Ovary (tissue), 9 donors: ENCODE results near the gene ADPGK. TPM values are rescaled to one million over a fixed set of nuclear protein-coding genes. Genes with fewer than 3 reads are reported as not detected.

ENCODE experiments used
- DNase-seq, 5 donors: peaks; one replicate each; pipeline ENCODE4 v3.0.0-alpha.2; 2019 to 2020
- H3K27ac ChIP-seq, 2 donors: fragments of 200-600 bp; one replicate each; pipeline versions ENCODE4 v1.5.1 to v1.8.0; 2019 to 2022
- H3K27me3 ChIP-seq: fragments of 200-600 bp; one replicate; pipeline ENCODE4 v1.8.0; 2022
- H3K36me3 ChIP-seq: fragments of 200-600 bp; sonication (generic); one replicate; pipeline ENCODE4 v1.5.1; 2019
- H3K4me1 ChIP-seq: one replicate; pipeline ENCODE4 v1.8.1; 2013; ENCODE audit warnings: mild to moderate bottlenecking, moderate library complexity; ENCODE audit not compliant: insufficient read depth
- H3K4me3 ChIP-seq: fragments of 200-600 bp; sonication (generic); one replicate; pipeline ENCODE4 v1.5.1; 2017
- H3K9me3 ChIP-seq, 2 donors: fragments of 200-600 bp in 1 of 2; sonication (generic) in 1 of 2; one replicate each; pipeline versions ENCODE4 v1.5.1 to v1.8.1; 2013 to 2019; ENCODE audit warnings: mild to moderate bottlenecking in 1 of 2, moderate library complexity in 1 of 2
- EP300 ChIP-seq: sonication (generic); formaldehyde crosslinking; IDR thresholded peaks from one replicate; pipeline ENCODE4 v1.6.1; 2017; ENCODE audit warnings: antibody characterized with exemption
- POLR2A ChIP-seq: fragments of 450-650 bp; IDR thresholded peaks from one replicate; pipeline ENCODE4 v1.6.1; 2017; ENCODE audit warnings: antibody characterized with exemption, mild to moderate bottlenecking, moderate library complexity
- WGBS, 3 donors: extraction: QIAGEN DNeasy Blood & Tissue Kit in 1 of 3; methylation state at CpG; one replicate each; pipeline versions ENCODE4 v1.1.5 to v1.1.7; 2013 to 2017; 5-methylcytosine and 5-hydroxymethylcytosine counted together
- intact Hi-C, 4 donors: fragments of 100-400 bp; cut with DNase I; formaldehyde crosslinking; loops; one replicate each; pipeline versions ENCODE4 v1.11.0 to v1.15.1; 2022 to 2023
- polyA plus RNA-seq, 2 donors: library from polyadenylated mRNA; stranded (reverse); fragments of 200-250 nt in 1 of 2; fragments of 350-450 nt in 1 of 2; fragmentation: Illumina TruSeq in 1 of 2; extraction: RNeasy Lipid Tissue Mini Kit (QIAGEN cat#74804) in 1 of 2; gene quantifications; one replicate each; pipeline ENCODE4 v1.2.3, GENCODE V29; 2013 to 2014
- total RNA-seq, 7 donors: library from RNA; depleted of rRNA in 2 of 7; stranded (reverse); fragments of >200 nt in 2 of 7; fragmentation: NEBNext Ultra II Directional in 3 of 7; extraction: Animal tissue kit (Norgen Biotek cat#: 25700) in 3 of 7; gene quantifications; one replicate each; pipeline versions ENCODE4 v1.1.0 to v1.2.4, GENCODE V29; 2016 to 2023
- TF ChIP-seq, protein P1 (sequence below), 3 donors: fragments of 450-650 bp in 2 of 3; fragments of 200-600 bp in 1 of 3; IDR thresholded peaks; one replicate each; pipeline versions ENCODE4 v1.5.1 to v1.8.0; 2016 to 2022; ENCODE audit warnings: antibody characterized with exemption in 3 of 3, mild to moderate bottlenecking in 1 of 3
- donor health status: DM: no; HTN: no; CAD: no; lungs with moderate emphysema.
- donor health status: DM: no; HTN: no; CAD: no.
- donor health status: Bipolar disorder and iron deficiency.
- donor health status: DM: yes; HTN: yes; CAD: no.
- donor health status: DM: no; HTN: no; CAD: no.
- donor health status: DM: yes; HTN: yes; CAD: no.

ADPGK gene
- total and polyA plus RNA-seq, 9 donors, result 20.3 to 46.1 (median 28.1) TPM

DNA sequence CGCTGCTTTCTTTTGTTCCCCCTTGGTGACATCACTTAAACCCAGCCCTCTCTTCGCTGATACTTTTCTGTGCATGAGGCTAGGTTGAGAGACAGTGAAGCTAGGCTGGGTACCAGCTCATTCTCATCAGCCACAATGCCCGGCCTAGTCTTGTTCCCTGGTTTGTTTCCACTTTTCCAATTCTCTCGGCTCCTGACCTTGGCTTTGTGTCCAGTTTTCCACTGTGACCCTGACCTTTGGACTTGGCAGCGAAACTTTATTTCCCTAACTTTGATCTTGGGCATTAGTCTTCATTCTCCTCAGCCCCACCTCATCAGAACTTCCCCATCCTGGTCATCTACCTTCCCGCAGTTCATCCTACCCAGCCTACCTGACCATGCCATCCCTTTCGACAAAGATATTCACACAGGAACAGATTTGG lies 908 bp upstream of the ADPGK start:
- peak overlapping the region; percentile 82 for H3K4me3 ChIP-seq
- no peaks in the 10 kb centered on the region for H3K27me3 ChIP-seq
- H3K4me1 ChIP-seq, result peaks cover 10% of the 10 kb centered on the region
- no peaks in the 10 kb centered on the region for H3K9me3 ChIP-seq
- DNase-seq, result peak in 4 of 5 donors; percentile 47 to 60 (median 58)
- WGBS, 3 donors, result 24 to 34% (median 29%) methylated on average over 7 of the region's 7 CpGs
- intact Hi-C loops, result loop anchor here in 3 of 4 donors (5.0 to 10.0 kb wide), 5 partner anchors 60 to 850 kb away; partner anchors contain the start of genes ARIH1 (in 1 of the 3) and NPTN (in 1 of the 3)
- H3K36me3 ChIP-seq, result no peaks in the 10 kb centered on the region
- TF ChIP-seq EP300 (no peak), POLR2A (no peak)
- TF ChIP-seq, protein P1, sequence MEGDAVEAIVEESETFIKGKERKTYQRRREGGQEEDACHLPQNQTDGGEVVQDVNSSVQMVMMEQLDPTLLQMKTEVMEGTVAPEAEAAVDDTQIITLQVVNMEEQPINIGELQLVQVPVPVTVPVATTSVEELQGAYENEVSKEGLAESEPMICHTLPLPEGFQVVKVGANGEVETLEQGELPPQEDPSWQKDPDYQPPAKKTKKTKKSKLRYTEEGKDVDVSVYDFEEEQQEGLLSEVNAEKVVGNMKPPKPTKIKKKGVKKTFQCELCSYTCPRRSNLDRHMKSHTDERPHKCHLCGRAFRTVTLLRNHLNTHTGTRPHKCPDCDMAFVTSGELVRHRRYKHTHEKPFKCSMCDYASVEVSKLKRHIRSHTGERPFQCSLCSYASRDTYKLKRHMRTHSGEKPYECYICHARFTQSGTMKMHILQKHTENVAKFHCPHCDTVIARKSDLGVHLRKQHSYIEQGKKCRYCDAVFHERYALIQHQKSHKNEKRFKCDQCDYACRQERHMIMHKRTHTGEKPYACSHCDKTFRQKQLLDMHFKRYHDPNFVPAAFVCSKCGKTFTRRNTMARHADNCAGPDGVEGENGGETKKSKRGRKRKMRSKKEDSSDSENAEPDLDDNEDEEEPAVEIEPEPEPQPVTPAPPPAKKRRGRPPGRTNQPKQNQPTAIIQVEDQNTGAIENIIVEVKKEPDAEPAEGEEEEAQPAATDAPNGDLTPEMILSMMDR (IDR thresholded peaks at IDR 0.05), result no peak
- peak overlapping the region; percentile 79 to 94 for H3K27ac ChIP-seq

DNA sequence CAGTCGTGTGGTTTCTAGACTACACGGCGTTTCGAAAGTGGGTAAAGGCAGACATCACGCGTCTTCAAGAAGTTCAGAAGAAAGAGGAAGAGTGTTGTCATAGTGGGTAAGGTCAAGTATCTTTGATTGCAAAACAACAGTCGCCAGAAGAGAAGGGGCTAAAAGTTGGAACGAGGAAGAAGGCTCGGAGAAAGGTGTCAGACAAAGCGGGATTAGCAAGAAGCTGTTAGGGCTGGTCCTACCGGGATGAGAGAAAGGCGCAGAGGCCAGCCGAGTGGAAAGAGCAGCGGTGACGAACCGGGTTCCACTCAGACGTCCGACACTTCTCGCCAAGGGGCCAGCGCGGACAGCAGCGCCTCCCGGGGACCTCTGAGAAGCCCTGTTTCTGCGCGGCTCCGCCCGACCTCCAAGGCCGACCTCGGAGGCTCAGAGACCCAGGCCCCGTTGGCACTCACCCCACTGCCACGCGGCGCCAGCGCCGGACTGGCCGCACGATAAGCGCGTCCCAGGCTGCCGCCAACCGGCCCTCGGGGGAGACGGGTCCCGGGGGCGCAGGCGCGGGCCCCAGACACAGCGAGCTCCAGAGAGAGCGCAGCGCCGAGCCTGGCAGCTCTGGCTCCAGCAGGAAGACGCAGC lies 436 bp downstream of the ADPGK start:
- no peaks in the 10 kb centered on the region for H3K36me3 ChIP-seq
- no peaks in the 10 kb centered on the region for H3K9me3 ChIP-seq
- H3K4me1 ChIP-seq, result peaks cover 10% of the 10 kb centered on the region
- no peaks in the 10 kb centered on the region for H3K27me3 ChIP-seq
- peak in 2 of 5 donors; percentile 52 to 72 for DNase-seq
- intact Hi-C loops, result loop anchor here in 3 of 4 donors (5.0 to 10.0 kb wide), 5 partner anchors 58 to 852 kb away; partner anchors contain the start of genes ARIH1 (in 1 of the 3) and NPTN (in 1 of the 3)
- H3K4me3 ChIP-seq, result peak overlapping the region; percentile 82
- peak overlapping the region in 1 of 2 donors; percentile 94 for H3K27ac ChIP-seq
- no peak for TF ChIP-seq POLR2A
- TF ChIP-seq, protein P1 (IDR thresholded peaks at IDR 0.05), result no peak
- TF ChIP-seq EP300, result no peak
- 0 to 1% (median 0%) methylated on average over 45 to 52 of the region's 52 CpGs for WGBS, 3 donors

DNA sequence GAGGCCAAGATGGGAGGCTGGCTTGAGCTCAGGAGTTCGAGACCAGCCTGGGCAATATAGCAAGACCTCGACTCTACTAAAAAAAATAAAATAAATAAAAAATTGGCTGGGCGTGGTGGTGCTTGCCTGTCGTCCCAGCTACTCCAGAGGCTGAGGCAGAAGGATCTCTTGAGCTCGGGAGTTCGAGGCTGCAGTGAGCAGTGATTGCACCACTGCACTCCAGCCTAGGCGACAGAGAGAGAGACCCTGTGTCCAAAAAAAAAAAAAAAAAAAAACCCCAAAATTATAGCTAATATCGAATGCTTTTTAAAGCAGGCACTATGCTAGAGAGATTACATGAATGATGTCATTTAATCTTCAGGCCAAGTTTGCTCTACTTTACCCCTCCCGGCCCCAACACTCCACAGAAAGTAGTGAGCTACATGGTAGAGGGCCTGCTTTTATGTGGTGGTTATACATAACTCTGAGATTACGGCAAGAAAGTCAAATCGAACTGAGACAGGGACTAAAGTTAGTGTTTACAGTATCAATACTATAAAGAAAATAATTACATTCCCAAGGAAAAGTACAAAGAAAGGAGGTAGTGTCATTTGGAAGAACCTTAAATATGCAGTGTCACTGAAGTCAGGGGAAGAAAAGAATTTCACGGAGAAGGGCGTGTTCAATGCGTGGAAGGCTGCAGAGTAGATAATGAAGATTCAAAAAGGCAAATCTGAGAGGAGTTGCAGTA lies 1.1 kb downstream of the ADPGK start:
- intact Hi-C loops, result loop anchor here in 3 of 4 donors (5.0 to 10.0 kb wide), 5 partner anchors 58 to 852 kb away; partner anchors contain the start of genes ARIH1 (in 1 of the 3) and NPTN (in 1 of the 3)
- 37 to 41% (median 37%) methylated on average over 14 of the region's 14 CpGs for WGBS, 3 donors

DNA sequence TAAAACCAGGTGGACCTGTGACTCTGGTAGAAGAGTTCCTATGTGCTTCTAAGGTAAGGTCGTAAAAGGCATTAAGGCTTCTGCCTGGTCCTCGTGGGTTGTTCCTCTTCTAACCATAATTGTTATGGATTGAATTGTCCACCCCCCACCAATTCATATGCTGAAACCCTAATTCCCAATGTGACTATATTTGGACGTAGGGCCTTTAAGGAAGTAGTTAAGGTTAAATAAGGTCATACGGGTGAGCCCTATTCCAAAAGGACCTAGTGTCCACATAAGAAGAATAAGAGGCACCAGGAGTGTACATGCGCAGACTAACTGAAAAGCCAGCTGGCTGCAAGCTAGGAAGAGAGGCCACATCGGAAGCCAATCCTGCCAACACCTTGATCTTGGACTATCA lies 1.9 kb downstream of the ADPGK start:
- no peaks in the 10 kb centered on the region for H3K27me3 ChIP-seq
- intact Hi-C loops, result loop anchor here in 3 of 4 donors (5.0 to 10.0 kb wide), 5 partner anchors 57 to 853 kb away; partner anchors contain the start of genes ARIH1 (in 1 of the 3) and NPTN (in 1 of the 3)
- H3K36me3 ChIP-seq, result no peaks in the 10 kb centered on the region
- DNase-seq, result no peak
- no peak overlapping the region for H3K27ac ChIP-seq
- TF ChIP-seq POLR2A (no peak), EP300 (no peak)
- TF ChIP-seq, protein P1 (IDR thresholded peaks at IDR 0.05), result no peak
- H3K9me3 ChIP-seq, result no peaks in the 10 kb centered on the region
- 85 to 89% (median 85%) methylated on average over 6 of the region's 6 CpGs for WGBS, 3 donors
- H3K4me1 ChIP-seq, result peaks cover 10% of the 10 kb centered on the region
- H3K4me3 ChIP-seq, result no peak overlapping the region

More for the DNA sequence above, 1.1 kb downstream of the ADPGK start:
- DNase-seq, result no peak
- no peaks in the 10 kb centered on the region for H3K9me3 ChIP-seq
- no peaks in the 10 kb centered on the region for H3K36me3 ChIP-seq
- H3K27me3 ChIP-seq, result no peaks in the 10 kb centered on the region
- peaks cover 10% of the 10 kb centered on the region for H3K4me1 ChIP-seq
- H3K4me3 ChIP-seq, result peak overlapping the region; percentile 82
- no peak for TF ChIP-seq EP300
- H3K27ac ChIP-seq, result no peak overlapping the region
